ENCODE results near the gene SMIM36.

The SMIM36 gene

GRCh38 chr17:55452139-55452790, 59.0 kb downstream of the SMIM36 start:
- H3K27me3 ChIP-seq (ENCODE audit: insufficient read depth, low read length, poor library complexity) = no peaks in the 10 kb centered on the region
- H2BK120ac ChIP-seq (ENCODE audit: low read depth, low read length) = no peak overlapping the region
- no peak overlapping the region for H3K56ac ChIP-seq (ENCODE audit: low read length)
- no peak overlapping the region for H3K4ac ChIP-seq (ENCODE audit: low read depth, low read length)
- H3K79me1 ChIP-seq (ENCODE audit: low read length) = no peaks in the 10 kb centered on the region
- H3K36me3 ChIP-seq (ENCODE audit: control insufficient read depth, insufficient read depth, low read length) = no peaks in the 10 kb centered on the region
- no peak overlapping the region for H3K4me3 ChIP-seq (ENCODE audit: low read length)
- no CpG with 5 or more reads among the region's 5 CpGs for WGBS (ENCODE audit: extremely low coverage, insufficient coverage, low lambda C conversion rate)
- no peak overlapping the region for H3K4me2 ChIP-seq (ENCODE audit: low read length)
- H3K23ac ChIP-seq (ENCODE audit: low read length) = no peak overlapping the region
- H3K18ac ChIP-seq (ENCODE audit: low read length) = no peak overlapping the region
- H2AK5ac ChIP-seq (ENCODE audit: low read length) = no peak overlapping the region
- H4K8ac ChIP-seq (ENCODE audit: low read depth, low read length) = no peak overlapping the region
- no peak overlapping the region for H3K27ac ChIP-seq (ENCODE audit: low read depth, low read length)
- no peak overlapping the region for H2BK15ac ChIP-seq (replicated peaks; ENCODE audit: low read depth)
- DNase-seq = no peak
- H2BK5ac ChIP-seq (ENCODE audit: low read length) = no peak overlapping the region
- peaks cover 4% of the 10 kb centered on the region for H3K4me1 ChIP-seq (ENCODE audit: control insufficient read depth, low read depth, low read length)
- H3K79me2 ChIP-seq (ENCODE audit: control insufficient read depth, insufficient read depth, low read length) = no peaks in the 10 kb centered on the region
- no peak overlapping the region for H3K9ac ChIP-seq (ENCODE audit: low read length)
- no peak overlapping the region for H4K5ac ChIP-seq (ENCODE audit: low read length)

GRCh38 chr17:55451758-55452138, 59.5 kb downstream of the SMIM36 start:
- no peak for DNase-seq
- Histone ChIP-seq H3K4me3 (ENCODE audit: low read length) (no peak overlapping the region), H4K5ac (ENCODE audit: low read length) (no peak overlapping the region), H3K27me3 (ENCODE audit: insufficient read depth, low read length, poor library complexity) (no peaks in the 10 kb centered on the region), H3K4me1 (ENCODE audit: control insufficient read depth, low read depth, low read length) (peaks cover 4% of the 10 kb centered on the region), H3K4me2 (ENCODE audit: low read length) (no peak overlapping the region), H3K56ac (ENCODE audit: low read length) (no peak overlapping the region), H2BK5ac (ENCODE audit: low read length) (no peak overlapping the region), H3K18ac (ENCODE audit: low read length) (no peak overlapping the region), H2BK120ac (ENCODE audit: low read depth, low read length) (no peak overlapping the region), H3K9ac (ENCODE audit: low read length) (no peak overlapping the region), H3K4ac (ENCODE audit: low read depth, low read length) (no peak overlapping the region), H3K79me2 (ENCODE audit: control insufficient read depth, insufficient read depth, low read length) (no peaks in the 10 kb centered on the region), H3K27ac (ENCODE audit: low read depth, low read length) (no peak overlapping the region), H3K23ac (ENCODE audit: low read length) (no peak overlapping the region), H3K36me3 (ENCODE audit: control insufficient read depth, insufficient read depth, low read length) (no peaks in the 10 kb centered on the region), H3K79me1 (ENCODE audit: low read length) (no peaks in the 10 kb centered on the region), H2BK15ac (replicated peaks; ENCODE audit: low read depth) (no peak overlapping the region), H4K8ac (ENCODE audit: low read depth, low read length) (no peak overlapping the region), H2AK5ac (ENCODE audit: low read length) (no peak overlapping the region)
- no CpG with 5 or more reads among the region's 2 CpGs for WGBS (ENCODE audit: extremely low coverage, insufficient coverage, low lambda C conversion rate)

- peaks cover 4% of the 10 kb centered on the region for H3K4me1 ChIP-seq (ENCODE audit: control insufficient read depth, low read depth, low read length)
- H3K4me3 ChIP-seq (ENCODE audit: low read length) = no peak overlapping the region
- no peak overlapping the region for H3K18ac ChIP-seq (ENCODE audit: low read length)
- H3K27me3 ChIP-seq (ENCODE audit: insufficient read depth, low read length, poor library complexity) = no peaks in the 10 kb centered on the region
- no peaks in the 10 kb centered on the region for H3K79me1 ChIP-seq (ENCODE audit: low read length)
- H3K4ac ChIP-seq (ENCODE audit: low read depth, low read length) = no peak overlapping the region
- no peak overlapping the region for H3K56ac ChIP-seq (ENCODE audit: low read length)
- H2BK120ac ChIP-seq (ENCODE audit: low read depth, low read length) = no peak overlapping the region
- H3K9ac ChIP-seq (ENCODE audit: low read length) = no peak overlapping the region
- H4K5ac ChIP-seq (ENCODE audit: low read length) = no peak overlapping the region
- no peak overlapping the region for H4K8ac ChIP-seq (ENCODE audit: low read depth, low read length)
- no peaks in the 10 kb centered on the region for H3K36me3 ChIP-seq (ENCODE audit: control insufficient read depth, insufficient read depth, low read length)
- H3K27ac ChIP-seq (ENCODE audit: low read depth, low read length) = no peak overlapping the region
- no peak overlapping the region for H2AK5ac ChIP-seq (ENCODE audit: low read length)
- H2BK15ac ChIP-seq (replicated peaks; ENCODE audit: low read depth) = no peak overlapping the region
- DNase-seq = peak; percentile 54
- H3K79me2 ChIP-seq (ENCODE audit: control insufficient read depth, insufficient read depth, low read length) = no peaks in the 10 kb centered on the region
- H2BK5ac ChIP-seq (ENCODE audit: low read length) = no peak overlapping the region
- no CpG with 5 or more reads among the region's 1 CpG for WGBS (ENCODE audit: extremely low coverage, insufficient coverage, low lambda C conversion rate)
- no peak overlapping the region for H3K23ac ChIP-seq (ENCODE audit: low read length)
- H3K4me2 ChIP-seq (ENCODE audit: low read length) = no peak overlapping the region
Measured at GRCh38 chr17:55451203-55451641, 60.0 kb downstream of the SMIM36 start.

GRCh38 chr17:55450232-55450825, 60.9 kb downstream of the SMIM36 start:
- WGBS (ENCODE audit: extremely low coverage, insufficient coverage, low lambda C conversion rate) = no CpG with 5 or more reads among the region's 7 CpGs
- Histone ChIP-seq H3K27ac (ENCODE audit: low read depth, low read length) (no peak overlapping the region), H4K8ac (ENCODE audit: low read depth, low read length) (no peak overlapping the region), H2BK120ac (ENCODE audit: low read depth, low read length) (no peak overlapping the region), H3K9ac (ENCODE audit: low read length) (no peak overlapping the region), H2BK15ac (replicated peaks; ENCODE audit: low read depth) (no peak overlapping the region), H2BK5ac (ENCODE audit: low read length) (no peak overlapping the region), H3K18ac (ENCODE audit: low read length) (no peak overlapping the region), H3K79me2 (ENCODE audit: control insufficient read depth, insufficient read depth, low read length) (no peaks in the 10 kb centered on the region), H3K4me3 (ENCODE audit: low read length) (no peak overlapping the region), H3K36me3 (ENCODE audit: control insufficient read depth, insufficient read depth, low read length) (no peaks in the 10 kb centered on the region), H3K27me3 (ENCODE audit: insufficient read depth, low read length, poor library complexity) (no peaks in the 10 kb centered on the region), H2AK5ac (ENCODE audit: low read length) (no peak overlapping the region), H3K4me2 (ENCODE audit: low read length) (no peak overlapping the region), H4K5ac (ENCODE audit: low read length) (no peak overlapping the region), H3K56ac (ENCODE audit: low read length) (peak overlapping the region; percentile 25), H3K4me1 (ENCODE audit: control insufficient read depth, low read depth, low read length) (peaks cover 4% of the 10 kb centered on the region), H3K4ac (ENCODE audit: low read depth, low read length) (no peak overlapping the region), H3K23ac (ENCODE audit: low read length) (no peak overlapping the region), H3K79me1 (ENCODE audit: low read length) (no peaks in the 10 kb centered on the region)
- DNase-seq = no peak

GRCh38 chr17:55448681-55449080, 62.6 kb downstream of the SMIM36 start:
- H4K5ac ChIP-seq (ENCODE audit: low read length) = no peak overlapping the region
- H3K4me3 ChIP-seq (ENCODE audit: low read length) = no peak overlapping the region
- H2BK120ac ChIP-seq (ENCODE audit: low read depth, low read length) = no peak overlapping the region
- DNase-seq = no peak
- H2BK5ac ChIP-seq (ENCODE audit: low read length) = no peak overlapping the region
- H3K27ac ChIP-seq (ENCODE audit: low read depth, low read length) = no peak overlapping the region
- H3K27me3 ChIP-seq (ENCODE audit: insufficient read depth, low read length, poor library complexity) = no peaks in the 10 kb centered on the region
- peaks cover 2% of the 10 kb centered on the region for H3K4me1 ChIP-seq (ENCODE audit: control insufficient read depth, low read depth, low read length)
- H2BK15ac ChIP-seq (replicated peaks; ENCODE audit: low read depth) = no peak overlapping the region
- no peak overlapping the region for H3K56ac ChIP-seq (ENCODE audit: low read length)
- no peak overlapping the region for H4K8ac ChIP-seq (ENCODE audit: low read depth, low read length)
- no peak overlapping the region for H3K4ac ChIP-seq (ENCODE audit: low read depth, low read length)
- no peak overlapping the region for H3K18ac ChIP-seq (ENCODE audit: low read length)
- no peaks in the 10 kb centered on the region for H3K79me1 ChIP-seq (ENCODE audit: low read length)
- H2AK5ac ChIP-seq (ENCODE audit: low read length) = no peak overlapping the region
- no peaks in the 10 kb centered on the region for H3K36me3 ChIP-seq (ENCODE audit: control insufficient read depth, insufficient read depth, low read length)
- WGBS (ENCODE audit: extremely low coverage, insufficient coverage, low lambda C conversion rate) = no CpG with 5 or more reads among the region's 4 CpGs
- no peak overlapping the region for H3K23ac ChIP-seq (ENCODE audit: low read length)
- H3K79me2 ChIP-seq (ENCODE audit: control insufficient read depth, insufficient read depth, low read length) = no peaks in the 10 kb centered on the region
- H3K4me2 ChIP-seq (ENCODE audit: low read length) = no peak overlapping the region
- H3K9ac ChIP-seq (ENCODE audit: low read length) = no peak overlapping the region

All from mesendoderm (in vitro differentiated cells).